Stimulated activated CD8-positive, alpha-beta memory T cell treated with anti-CD3 and anti-CD28 coated beads, Interleukin-12 subunit alpha, Interleukin-12 subunit beta, amount 100 ng/mL, for 1 hour (primary cell): ENCODE results near the gene NUP133.
"Not testable (repeated sequence)": the region's sequence is repeated elsewhere in the genome, so short reads cannot be mapped to it uniquely, and the experiment has no call there.

Experiments
- DNase-seq: peaks from one replicate; pipeline ENCODE4 v3.0.0-alpha.2; 2020; ENCODE audit warnings: low read depth

The NUP133 gene

GRCh38 chr1:229448354-229448753, 59.8 kb downstream of the NUP133 start:
- no peak for DNase-seq

- no peak for DNase-seq
These were observed 60.3 kb downstream of the NUP133 start for GRCh38 chr1:229447809-229448252.

GRCh38 chr1:229445828-229446227, 62.3 kb downstream of the NUP133 start:
- DNase-seq: no peak

GRCh38 chr1:229440851-229441537, 67.1 kb downstream of the NUP133 start:
- DNase-seq: no peak

- DNase-seq: no peak
These were observed 70.1 kb downstream of the NUP133 start for GRCh38 chr1:229438021-229438420.

- DNase-seq: no peak
These were observed 70.7 kb downstream of the NUP133 start for GRCh38 chr1:229437443-229437842.

GRCh38 chr1:229436201-229436600, 71.9 kb downstream of the NUP133 start:
- no peak for DNase-seq

GRCh38 chr1:229434641-229435051, 73.5 kb downstream of the NUP133 start:
- no peak for DNase-seq

- DNase-seq: no peak
These were observed 74.0 kb downstream of the NUP133 start, which contains the start of gene ACTA1 for GRCh38 chr1:229434005-229434640. Gene ACTA1 (minus strand): TSS chr1:229434094. CDS start chr1:229433115, 979 bp downstream.

- no peak for DNase-seq
These were observed 74.7 kb downstream of the NUP133 start for GRCh38 chr1:229433364-229434004.

GRCh38 chr1:229432905-229433304, 75.2 kb downstream of the NUP133 start:
- DNase-seq: no peak

GRCh38 chr1:229432116-229432461, 76.1 kb downstream of the NUP133 start:
- DNase-seq: no peak

- no peak for DNase-seq
These were observed 76.6 kb downstream of the NUP133 start for GRCh38 chr1:229431284-229432115.

- DNase-seq: peak; percentile 13
These were observed 77.3 kb downstream of the NUP133 start for GRCh38 chr1:229430761-229431283.

GRCh38 chr1:229428256-229428655, 79.9 kb downstream of the NUP133 start:
- DNase-seq: no peak

GRCh38 chr1:229427572-229427971, 80.6 kb downstream of the NUP133 start:
- no peak for DNase-seq

GRCh38 chr1:229425564-229426159, 82.5 kb downstream of the NUP133 start:
- no peak for DNase-seq

GRCh38 chr1:229420765-229421164, 87.4 kb downstream of the NUP133 start:
- DNase-seq: no peak

- DNase-seq: no peak
These were observed 87.9 kb downstream of the NUP133 start for GRCh38 chr1:229420224-229420623.

- not testable (repeated sequence) for DNase-seq
These were observed 89.6 kb downstream of the NUP133 start for GRCh38 chr1:229418586-229418985.

- DNase-seq: not testable (repeated sequence)
These were observed 95.3 kb downstream of the NUP133 start for GRCh38 chr1:229412810-229413209.

- DNase-seq: no peak
These were observed 96.1 kb downstream of the NUP133 start for GRCh38 chr1:229412056-229412455.
